Keratinocyte (primary cell): ENCODE data around the gene WASF3. TPM values are rescaled to one million over a fixed set of nuclear protein-coding genes. Genes with fewer than 3 reads are reported as not detected.

Source experiments
- DNase-seq: peaks from one replicate; pipeline ENCODE4 v3.0.0-alpha.2; 2011; ENCODE audit warnings: low read depth, missing footprints, low spot score
- FAIRE-seq: peaks from 2 replicates; lab custom pipeline; 2011; peaks lifted over from hg19 to GRCh38; lab: Jason Lieb, UNC
- H2AFZ ChIP-seq: 2 replicates; pipeline ENCODE4 v1.6.0; 2012; ENCODE audit warnings: low read length, control low read depth, inconsistent platforms; ENCODE audit not compliant: control insufficient read depth
- H3K27ac ChIP-seq: 2 replicates; pipeline ENCODE4 v1.5.1; 2011; ENCODE audit warnings: low read length; ENCODE audit not compliant: control insufficient read depth, insufficient read depth
- H3K27me3 ChIP-seq: 3 replicates; pipeline ENCODE4 v1.6.0; 2011; ENCODE audit warnings: low read length; ENCODE audit not compliant: control insufficient read depth, insufficient read depth; ENCODE audit errors: extremely low read depth
- H3K36me3 ChIP-seq, 2 experiments: 2 replicates in 1 of 2; 3 replicates in 1 of 2; pipeline ENCODE4 v1.5.1; 2011; ENCODE audit warnings: low read length in 2 of 2, mild to moderate bottlenecking in 1 of 2; ENCODE audit not compliant: control insufficient read depth in 2 of 2, insufficient read depth in 2 of 2; ENCODE audit errors: extremely low read depth in 1 of 2
- H3K4me1 ChIP-seq: 3 replicates; pipeline ENCODE4 v1.5.1; 2011; ENCODE audit warnings: low read length; ENCODE audit not compliant: control insufficient read depth, insufficient read depth; ENCODE audit errors: extremely low read depth
- H3K4me2 ChIP-seq: 3 replicates; pipeline ENCODE4 v1.6.0; 2011; ENCODE audit warnings: low read depth, low read length; ENCODE audit not compliant: control insufficient read depth, insufficient read depth; ENCODE audit errors: extremely low read depth
- H3K4me3 ChIP-seq, 3 experiments: fragments of 200-600 bp in 1 of 3; sonication (generic) in 1 of 3; 2 replicates in 2 of 3; 3 replicates in 1 of 3; pipeline ENCODE4 v1.5.1; 2011 to 2016; ENCODE audit warnings: low read length in 3 of 3, mild to moderate bottlenecking in 3 of 3, control low read depth in 2 of 3, inconsistent platforms in 1 of 3, low read depth in 1 of 3, mixed read lengths in 1 of 3, mixed run types in 1 of 3, moderate library complexity in 1 of 3; ENCODE audit not compliant: control insufficient read depth in 2 of 3, insufficient read depth in 2 of 3; ENCODE audit errors: extremely low read depth in 1 of 3
- H3K79me2 ChIP-seq: 2 replicates; pipeline ENCODE4 v1.6.0; 2012; ENCODE audit warnings: low read length; ENCODE audit not compliant: control insufficient read depth, insufficient read depth
- H3K9ac ChIP-seq: 3 replicates; pipeline ENCODE4 v1.6.0; 2011; ENCODE audit warnings: low read length; ENCODE audit not compliant: control insufficient read depth, insufficient read depth; ENCODE audit errors: extremely low read depth
- H3K9me1 ChIP-seq: 3 replicates; pipeline ENCODE4 v1.6.0; 2011; ENCODE audit warnings: low read length; ENCODE audit not compliant: control insufficient read depth, insufficient read depth; ENCODE audit errors: extremely low read depth
- H3K9me3 ChIP-seq: 2 replicates; pipeline ENCODE4 v1.5.1; 2012; ENCODE audit warnings: low read depth, low read length; ENCODE audit not compliant: control insufficient read depth
- H4K20me1 ChIP-seq: 3 replicates; pipeline ENCODE4 v1.6.0; 2011; ENCODE audit warnings: low read length; ENCODE audit not compliant: control insufficient read depth, insufficient read depth; ENCODE audit errors: extremely low read depth
- EZH2 ChIP-seq: IDR thresholded peaks from one replicate; pipeline ENCODE4 v1.6.1; 2012; ENCODE audit warnings: inconsistent platforms, mild to moderate bottlenecking, low read length, moderate library complexity
- dilution Hi-C: fragments of 300-500 bp; cut with MboI; formaldehyde crosslinking; loops from one replicate; pipeline ENCODE4 v1.7.0; 2020; ENCODE audit warnings: low sequenced_read_pairs; ENCODE audit not compliant: extremely low pct_ligation_motif_present
- polyA plus RNA-seq, 5 experiments: library from polyadenylated mRNA; depleted of rRNA in 3 of 5; stranded (reverse) in 3 of 5; stranded (forward) in 1 of 5; unstranded in 1 of 5; fragments of >200 nt; gene quantifications; 1 replicate in 1 of 5; 2 replicates in 3 of 5; 3 replicates in 1 of 5; pipeline versions ENCODE4 v1.2.1 to v1.2.3, GENCODE V29; 2011 to 2012; ENCODE audit warnings: missing spikeins in 2 of 5, low read depth in 1 of 5, low replicate concordance in 1 of 5
- TF ChIP-seq, protein P1 (sequence below), 3 experiments: IDR thresholded peaks in 1 of 3; conservative IDR thresholded peaks in 1 of 3; optimal IDR thresholded peaks in 1 of 3; 2 replicates in 2 of 3; 3 replicates in 1 of 3; pipeline versions ENCODE3 to v1.5.1; 2011; ENCODE audit warnings: low read length in 3 of 3, mild to moderate bottlenecking in 3 of 3, moderate library complexity in 2 of 3, control low read depth in 1 of 3, inconsistent platforms in 1 of 3; ENCODE audit not compliant: insufficient read depth in 2 of 3; ENCODE audit errors: extremely low read depth in 1 of 3

WASF3 gene
- polyA plus RNA-seq, 1 donor (not counting 4 experiments of a cell fraction or from before 2014, with no cell fraction given), result 6.3 TPM

- Histone ChIP-seq H3K27ac (no peak overlapping the region), H3K27me3 (no peaks in the 10 kb centered on the region), H3K9ac (no peak overlapping the region), H3K9me1 (no peaks in the 10 kb centered on the region), H3K36me3 (peaks cover 0 to 11% of the 10 kb centered on the region in 2 experiments), H3K4me1 (no peaks in the 10 kb centered on the region), H3K9me3 (no peaks in the 10 kb centered on the region), H4K20me1 (no peaks in the 10 kb centered on the region), H3K4me3 (no peak overlapping the region), H2AFZ (no peak overlapping the region), H3K79me2 (no peaks in the 10 kb centered on the region), H3K4me2 (no peak overlapping the region)
- no peak for TF ChIP-seq EZH2
- TF ChIP-seq, protein P1, sequence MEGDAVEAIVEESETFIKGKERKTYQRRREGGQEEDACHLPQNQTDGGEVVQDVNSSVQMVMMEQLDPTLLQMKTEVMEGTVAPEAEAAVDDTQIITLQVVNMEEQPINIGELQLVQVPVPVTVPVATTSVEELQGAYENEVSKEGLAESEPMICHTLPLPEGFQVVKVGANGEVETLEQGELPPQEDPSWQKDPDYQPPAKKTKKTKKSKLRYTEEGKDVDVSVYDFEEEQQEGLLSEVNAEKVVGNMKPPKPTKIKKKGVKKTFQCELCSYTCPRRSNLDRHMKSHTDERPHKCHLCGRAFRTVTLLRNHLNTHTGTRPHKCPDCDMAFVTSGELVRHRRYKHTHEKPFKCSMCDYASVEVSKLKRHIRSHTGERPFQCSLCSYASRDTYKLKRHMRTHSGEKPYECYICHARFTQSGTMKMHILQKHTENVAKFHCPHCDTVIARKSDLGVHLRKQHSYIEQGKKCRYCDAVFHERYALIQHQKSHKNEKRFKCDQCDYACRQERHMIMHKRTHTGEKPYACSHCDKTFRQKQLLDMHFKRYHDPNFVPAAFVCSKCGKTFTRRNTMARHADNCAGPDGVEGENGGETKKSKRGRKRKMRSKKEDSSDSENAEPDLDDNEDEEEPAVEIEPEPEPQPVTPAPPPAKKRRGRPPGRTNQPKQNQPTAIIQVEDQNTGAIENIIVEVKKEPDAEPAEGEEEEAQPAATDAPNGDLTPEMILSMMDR (optimal IDR thresholded peaks at IDR 0.05 in 1 of 3, IDR thresholded peaks at IDR 0.05 in 1 of 3, conservative IDR thresholded peaks at IDR 0.05 in 1 of 3; ENCODE audit: extremely low read depth in 1 of 3, insufficient read depth in 2 of 3, low read length in 3 of 3), result no peak
- no peak for DNase-seq
- FAIRE-seq, result no peak
- dilution Hi-C loops, result no loop called here
These were observed 122.1 kb downstream of the WASF3 start for GRCh38 chr13:26679411-26680122.

DNA sequence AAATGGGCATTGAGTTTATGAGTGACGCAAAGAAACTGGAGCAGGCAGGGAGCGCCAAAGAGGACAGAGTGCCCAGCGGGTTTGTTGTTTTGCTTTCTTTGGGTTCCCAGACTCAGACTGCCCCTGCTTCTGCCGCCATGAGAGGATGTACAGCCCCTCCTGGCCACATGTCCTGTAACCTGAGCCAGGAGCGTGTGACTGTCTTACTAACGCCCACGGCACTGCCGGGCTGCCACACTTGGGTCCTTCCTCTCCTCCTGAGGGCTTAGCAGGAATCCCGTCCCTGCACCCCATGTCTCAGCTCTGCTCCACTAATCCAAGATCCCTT lies 122.6 kb downstream of the WASF3 start:
- Histone ChIP-seq H3K27me3 (no peaks in the 10 kb centered on the region), H3K9ac (no peak overlapping the region)

More for the DNA sequence above, 122.6 kb downstream of the WASF3 start:
- Histone ChIP-seq H4K20me1 (no peaks in the 10 kb centered on the region), H3K4me3 (no peak overlapping the region), H3K9me3 (no peaks in the 10 kb centered on the region), H3K36me3 (peaks cover 0 to 11% of the 10 kb centered on the region in 2 experiments), H3K79me2 (no peaks in the 10 kb centered on the region), H3K4me1 (no peaks in the 10 kb centered on the region), H3K27ac (no peak overlapping the region), H3K4me2 (no peak overlapping the region), H3K9me1 (no peaks in the 10 kb centered on the region), H2AFZ (no peak overlapping the region)
- DNase-seq (no peak), FAIRE-seq (no peak)
- dilution Hi-C loops, result no loop called here
- no peak for TF ChIP-seq EZH2
- TF ChIP-seq, protein P1 (optimal IDR thresholded peaks at IDR 0.05 in 1 of 3, IDR thresholded peaks at IDR 0.05 in 1 of 3, conservative IDR thresholded peaks at IDR 0.05 in 1 of 3; ENCODE audit: extremely low read depth in 1 of 3, insufficient read depth in 2 of 3, low read length in 3 of 3), result no peak
